NK-92 (cell line): Measurements from ENCODE around the gene KCNMB1.
"Not testable (repeated sequence)": the region's sequence is repeated elsewhere in the genome, so short reads cannot be mapped to it uniquely, and the experiment has no call there.

ENCODE experiments used
- DNase-seq: peaks from one replicate; lab custom pipeline; 2025; ENCODE audit not compliant: unreplicated experiment; lab: John Stamatoyannopoulos, UW

KCNMB1 gene

DNA sequence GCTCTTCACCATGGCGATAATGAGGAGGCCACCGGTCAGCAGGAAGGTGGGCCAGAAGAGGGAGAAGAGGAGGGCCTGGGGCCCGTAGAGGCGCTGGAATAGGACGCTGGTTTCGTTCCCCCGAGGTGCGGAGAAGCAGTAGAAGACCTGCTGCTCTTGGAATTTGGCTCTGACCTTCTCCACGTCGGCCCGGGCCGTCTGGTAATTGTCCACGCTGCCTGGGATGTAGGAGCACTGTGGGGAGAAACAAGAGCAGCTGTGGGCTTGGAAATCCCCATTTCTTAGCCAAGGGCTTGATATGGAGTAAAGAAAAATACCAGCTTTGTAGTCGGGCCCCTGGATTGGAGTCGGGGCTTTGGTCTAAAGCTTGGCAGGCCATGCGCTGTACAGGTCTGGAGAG is 10.4 kb downstream of the KCNMB1 start:
- DNase-seq = no peak

DNA sequence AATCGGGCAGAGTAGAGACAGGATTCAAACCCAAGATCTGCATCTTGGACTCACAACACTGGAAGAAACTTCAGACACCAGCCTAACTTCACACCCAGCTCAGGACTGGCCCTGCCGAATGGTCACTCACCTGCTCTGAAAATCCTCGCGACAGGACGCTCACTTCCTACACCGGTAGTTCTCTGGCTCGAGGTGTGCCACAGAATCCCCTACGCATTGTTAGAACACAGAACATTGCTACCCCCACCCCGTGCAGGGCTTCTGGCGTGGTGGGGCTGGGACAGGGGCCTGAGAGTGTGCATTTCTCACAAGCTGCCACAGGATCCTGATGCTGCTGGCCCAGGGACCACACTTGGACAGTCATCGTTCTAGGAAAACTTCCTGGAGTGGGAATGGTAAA is 12.1 kb downstream of the KCNMB1 start:
- DNase-seq = no peak

- DNase-seq = not testable (repeated sequence)
Observed at GRCh38 chr5:170376526-170376925, 12.6 kb downstream of the KCNMB1 start.

DNA sequence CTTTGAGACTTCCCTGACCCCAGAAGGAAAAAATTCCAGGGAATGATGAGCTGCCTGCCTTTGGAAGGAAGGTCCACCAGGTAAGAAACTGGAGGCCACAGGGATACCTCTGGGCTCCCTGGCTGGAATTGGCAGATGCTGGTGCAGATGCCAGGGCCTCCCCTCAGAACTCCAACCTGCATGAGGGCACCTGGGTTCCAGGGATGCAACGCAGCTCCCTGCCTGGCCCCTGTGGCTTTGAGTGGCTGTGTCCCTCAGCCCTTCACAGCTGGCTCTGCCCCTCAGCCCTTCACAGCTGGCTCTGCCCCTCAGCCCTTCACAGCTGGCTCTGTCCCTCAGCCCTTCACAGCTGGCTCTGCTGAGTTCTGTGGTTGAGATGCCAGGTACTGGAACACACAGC is 13.9 kb downstream of the KCNMB1 start:
- DNase-seq = no peak

GRCh38 chr5:170372971-170373370 is 16.2 kb downstream of the KCNMB1 start:
- DNase-seq = no peak

GRCh38 chr5:170368586-170368985 is 20.6 kb downstream of the KCNMB1 start:
- no peak for DNase-seq

GRCh38 chr5:170366276-170366675 is 22.9 kb downstream of the KCNMB1 start:
- no peak for DNase-seq

GRCh38 chr5:170365831-170366230 is 23.3 kb downstream of the KCNMB1 start:
- DNase-seq = no peak

- DNase-seq = no peak
Observed at GRCh38 chr5:170365011-170365410, 24.2 kb downstream of the KCNMB1 start.

DNA sequence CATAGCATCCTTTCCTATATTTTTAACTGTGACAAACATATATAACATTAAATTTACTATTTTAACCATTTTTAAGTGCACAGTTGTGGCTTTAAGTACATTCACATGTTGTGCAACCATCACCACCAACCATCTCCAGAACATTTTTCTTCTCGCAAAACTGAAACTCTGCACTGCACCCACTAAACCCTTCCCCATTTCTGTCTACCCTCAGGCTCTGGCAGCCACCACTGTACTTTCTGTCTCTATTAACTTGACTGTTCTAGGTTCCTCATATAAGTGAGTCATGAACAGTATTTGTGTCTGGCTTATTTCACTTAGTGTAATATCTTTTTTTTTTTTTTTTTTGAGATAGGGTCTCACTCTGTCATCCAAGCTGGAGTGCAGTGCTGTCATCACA is 25.5 kb downstream of the KCNMB1 start:
- no peak for DNase-seq

GRCh38 chr5:170362656-170363055 is 26.5 kb downstream of the KCNMB1 start:
- no peak for DNase-seq

DNA sequence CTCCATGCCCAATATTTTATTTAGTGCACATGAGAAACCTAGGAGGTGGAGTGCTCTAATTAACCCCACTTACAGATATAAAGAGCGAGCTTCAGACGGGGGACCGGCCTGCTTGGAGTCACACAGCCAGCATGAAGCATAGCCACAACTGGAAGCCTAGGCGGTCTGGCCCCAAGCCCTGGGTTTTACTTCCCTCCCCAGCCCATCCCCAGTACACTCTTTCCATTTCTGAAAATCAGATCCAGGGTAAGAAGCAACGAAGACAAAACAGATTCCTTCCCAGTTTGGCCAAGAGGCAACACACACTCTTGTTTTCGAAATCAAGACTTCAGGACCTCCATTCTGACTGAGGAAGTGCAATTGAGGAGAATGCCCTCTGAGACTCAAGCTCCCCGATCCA is 27.1 kb downstream of the KCNMB1 start:
- DNase-seq = no peak

DNA sequence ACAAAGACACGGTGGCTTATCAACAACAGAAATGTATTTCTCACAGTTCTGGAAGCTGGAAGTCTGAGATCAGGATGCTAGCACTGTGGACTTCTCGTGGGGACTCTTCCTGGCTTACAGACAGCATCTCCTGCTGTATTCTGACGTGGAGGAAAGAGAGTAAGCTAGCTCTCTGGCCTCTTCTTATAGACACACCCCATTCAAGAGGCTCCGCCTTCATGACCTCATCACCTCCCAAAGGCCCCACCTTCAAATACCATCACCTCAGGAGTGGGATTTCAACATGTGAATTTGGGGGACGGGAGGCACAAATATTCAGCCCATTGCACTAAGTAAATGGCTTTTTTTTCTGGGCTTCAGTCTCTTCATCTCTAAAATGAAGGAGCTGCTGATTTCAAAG is 27.6 kb downstream of the KCNMB1 start:
- DNase-seq = no peak

DNA sequence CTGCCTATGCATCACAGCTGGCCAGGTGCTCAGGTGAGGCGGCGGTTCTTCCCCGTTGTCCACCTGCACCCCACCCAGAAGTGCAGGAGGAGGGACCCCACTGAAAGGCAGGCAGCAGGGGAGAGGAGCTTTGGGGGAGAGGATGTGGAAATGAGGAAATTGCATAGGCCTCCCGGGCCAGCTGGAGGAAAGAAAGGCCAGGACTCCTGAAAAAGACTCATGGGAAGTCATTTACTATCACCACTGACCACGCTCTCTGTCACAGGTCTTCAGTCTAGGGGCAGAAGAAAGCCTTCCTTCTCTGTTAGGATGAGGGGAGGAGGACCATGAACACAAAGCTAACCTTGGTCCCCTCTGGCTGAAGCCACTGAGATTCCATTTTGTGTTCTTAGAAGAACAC is 28.1 kb downstream of the KCNMB1 start:
- no peak for DNase-seq

- DNase-seq = no peak
Observed at GRCh38 chr5:170360709-170361108, 28.5 kb downstream of the KCNMB1 start.

- DNase-seq = no peak
Observed at GRCh38 chr5:170357955-170358444, 31.2 kb downstream of the KCNMB1 start.

- no peak for DNase-seq
Observed at GRCh38 chr5:170355601-170356098, 33.5 kb downstream of the KCNMB1 start.

- DNase-seq = no peak
Observed at GRCh38 chr5:170353961-170354360, 35.2 kb downstream of the KCNMB1 start.

DNA sequence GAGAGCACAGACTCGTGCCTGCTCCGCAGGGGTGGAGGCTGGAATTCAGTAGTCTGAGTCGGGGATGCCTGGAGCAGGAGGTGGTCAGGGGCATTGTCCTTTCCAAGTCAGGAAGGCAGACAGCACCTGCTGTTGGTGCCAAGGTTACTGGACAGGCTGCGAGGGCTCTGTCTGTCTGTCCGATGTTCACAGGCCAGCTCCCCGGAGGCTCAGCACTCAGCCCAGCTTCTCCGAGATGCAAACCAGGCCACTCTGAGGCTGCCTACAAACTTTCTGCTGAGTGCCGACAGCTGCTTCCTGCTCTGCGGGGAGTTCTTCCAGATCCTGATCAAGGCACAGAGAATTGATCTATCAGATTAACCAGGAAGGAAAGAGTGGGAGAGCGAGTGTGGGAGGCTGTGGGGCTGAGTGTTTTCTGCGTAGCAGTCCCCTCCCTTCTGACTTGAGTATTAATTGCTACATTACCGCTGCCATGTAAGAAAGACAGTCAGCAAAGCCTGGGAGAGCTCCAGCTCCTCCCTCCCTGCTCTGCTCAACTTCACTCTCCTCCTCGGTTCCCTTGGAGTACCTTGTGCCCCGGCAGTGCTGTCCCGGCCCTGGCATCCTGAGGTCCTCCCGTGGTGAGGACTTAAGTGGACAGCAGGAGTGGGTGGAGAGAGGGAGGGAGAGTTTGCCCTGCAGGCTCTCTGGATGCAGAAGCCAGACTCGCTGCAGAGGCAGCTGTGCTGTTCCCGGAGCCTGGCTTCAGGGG is 36.0 kb downstream of the KCNMB1 start:
- DNase-seq = no peak

DNA sequence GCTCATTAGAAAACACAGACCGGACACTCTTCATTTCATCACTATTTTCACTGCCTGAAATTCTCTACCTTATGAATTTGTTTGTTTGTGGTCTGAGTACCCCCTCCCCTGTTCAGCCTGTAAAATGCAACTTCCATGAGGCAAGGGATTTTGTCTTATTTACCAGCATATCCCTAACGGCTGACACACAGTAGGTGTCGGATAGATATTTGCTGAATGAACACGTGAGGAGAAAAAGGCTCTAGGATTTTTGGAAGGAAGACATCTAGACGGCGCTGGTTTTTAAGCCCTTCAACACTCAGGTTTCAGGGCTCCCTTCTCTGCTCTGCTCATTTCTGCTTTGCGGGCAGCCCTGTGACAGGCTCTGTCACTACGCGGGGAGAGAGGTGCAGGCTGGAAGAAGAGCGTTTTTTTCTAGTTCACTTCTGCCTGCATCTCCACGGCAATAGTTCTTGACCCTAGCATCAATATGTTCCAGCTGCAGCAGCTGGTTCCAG is 41.0 kb downstream of the KCNMB1 start:
- DNase-seq = no peak

DNA sequence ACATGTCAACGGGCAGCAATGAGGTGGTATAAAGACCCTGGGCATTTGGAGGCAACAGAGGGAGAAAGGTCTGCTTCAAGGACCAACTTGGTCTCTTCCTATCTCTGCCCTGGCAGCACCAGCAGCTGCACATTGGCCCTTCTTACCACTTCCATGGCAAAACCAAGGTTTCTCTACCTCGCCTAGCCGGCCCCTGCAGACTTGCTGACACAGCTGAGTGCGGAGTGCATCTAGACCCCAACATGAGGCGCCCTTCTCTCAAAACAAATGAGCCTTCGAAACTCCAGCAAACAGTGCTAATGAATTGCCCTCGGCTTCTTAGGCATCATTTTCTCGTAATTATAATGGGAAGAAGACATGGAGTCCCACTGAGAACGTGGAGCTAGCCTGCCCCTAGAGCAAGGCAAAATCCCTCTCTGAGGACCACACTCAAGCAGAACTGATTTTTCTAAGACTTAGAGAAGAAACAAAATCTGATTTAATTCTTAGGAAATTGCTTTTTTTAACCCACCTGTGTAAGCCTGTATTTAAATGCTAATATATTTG is 42.1 kb downstream of the KCNMB1 start:
- DNase-seq = no peak

DNA sequence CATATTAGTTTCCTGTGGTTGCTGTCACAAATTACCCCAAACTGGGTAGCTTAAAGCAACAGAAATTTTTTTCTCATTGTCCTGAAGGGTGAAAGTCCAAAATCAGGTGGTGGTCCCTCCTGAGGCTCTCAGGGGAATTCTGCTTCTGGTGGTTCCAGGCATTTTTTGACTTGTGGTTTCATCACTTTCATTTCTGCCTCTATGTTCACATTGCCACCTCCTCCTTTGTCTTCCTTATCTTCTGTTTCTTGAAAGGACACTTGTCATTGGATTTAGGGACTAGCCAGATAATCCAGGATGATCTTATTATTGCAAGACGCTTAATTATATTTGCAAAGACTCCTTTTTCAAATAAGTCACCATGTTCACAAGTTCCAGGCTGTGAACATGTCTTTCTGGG is 43.2 kb downstream of the KCNMB1 start:
- no peak for DNase-seq
